ENCODE data around the gene NOLC1. TPM values are rescaled to one million over a fixed set of nuclear protein-coding genes. Genes with fewer than 3 reads are reported as not detected.

Gene NOLC1
- total and polyA plus RNA-seq, 2 of the 4 experiments (the other 2 are of a cell fraction): 43.2 to 55.3 TPM

GRCh38 chr10:102170602-102171001, 18.4 kb downstream of the NOLC1 start:
- DNase-seq (no peak), ATAC-seq (ENCODE audit: low read depth) (no peak)
- H3K23ac ChIP-seq (ENCODE audit: low read depth, low read length): no peak overlapping the region
- no peak overlapping the region for H4K8ac ChIP-seq (ENCODE audit: low read depth in 2 of 2, low read length in 2 of 2)
- H2AK5ac ChIP-seq (ENCODE audit: low read depth, low read length): no peak overlapping the region
- no peaks in the 10 kb centered on the region for H3K9me3 ChIP-seq (ENCODE audit: control insufficient read depth, insufficient read depth, low read length)
- H3K4me1 ChIP-seq (ENCODE audit: control insufficient read depth, insufficient read depth, low read length): no peaks in the 10 kb centered on the region
- H3K9me1 ChIP-seq (ENCODE audit: insufficient read depth, low read length): peaks cover 3% of the 10 kb centered on the region; the same call in 1 of the 2 replicates
- TF ChIP-seq RFX5 (IDR thresholded peaks at IDR 0.05; ENCODE audit: low read depth, low read length): no peak
- TF ChIP-seq CEBPB (IDR thresholded peaks at IDR 0.05; ENCODE audit: low read depth, low read length): no peak
- no peak for TF ChIP-seq SMC3 (IDR thresholded peaks at IDR 0.05; ENCODE audit: low read depth, low read length)
- TF ChIP-seq FOS (IDR thresholded peaks at IDR 0.05; ENCODE audit: low read depth, low read length): no peak
- no peak for TF ChIP-seq MAZ (IDR thresholded peaks at IDR 0.05; ENCODE audit: borderline replicate concordance, low read depth, low read length)
- no peak for TF ChIP-seq USF2 (IDR thresholded peaks at IDR 0.05; ENCODE audit: low read depth, low read length)
- TF ChIP-seq MAFK (IDR thresholded peaks at IDR 0.05; ENCODE audit: low read depth, low read length): no peak
- no peak for TF ChIP-seq CTCF (conservative IDR thresholded peaks at IDR 0.05; ENCODE audit: low read depth, low read length)
- no peak for TF ChIP-seq NFE2L2 (IDR thresholded peaks at IDR 0.05; ENCODE audit: low read depth, low read length)
- TF ChIP-seq ELK1 (IDR thresholded peaks at IDR 0.05; ENCODE audit: borderline replicate concordance, low read depth, low read length): no peak
- TF ChIP-seq CHD1 (IDR thresholded peaks at IDR 0.05; ENCODE audit: low read depth, low read length): no peak
- no peak for TF ChIP-seq RCOR1 (IDR thresholded peaks at IDR 0.05; ENCODE audit: insufficient replicate concordance, low read length)
- CTCF ChIA-PET: interaction anchor here (0.7 to 1.3 kb wide), 2 partner anchors 56 to 656 kb away, joined by 3 to 6 read pairs; partner anchors contain the start of gene ELOVL3
- in situ Hi-C loops (cut with MboI; ENCODE audit: low sequenced_read_pairs): no loop called here
- dilution Hi-C loops (cut with HindIII; ENCODE audit: low sequenced_read_pairs, unreplicated experiment): no loop called here
- no peak overlapping the region for H4K91ac ChIP-seq (ENCODE audit: insufficient read depth, low read depth, low read length)
- H3K36me3 ChIP-seq (ENCODE audit: control insufficient read depth, insufficient read depth, low read length): no peaks in the 10 kb centered on the region
- H3K18ac ChIP-seq (ENCODE audit: low read depth, low read length): no peak overlapping the region
- H3K9ac ChIP-seq (ENCODE audit: low read depth, low read length): no peak overlapping the region
- no peak overlapping the region for H3K27ac ChIP-seq (ENCODE audit: insufficient read depth, low read length)
- H2BK15ac ChIP-seq (ENCODE audit: low read depth, low read length): no peak overlapping the region
- no peak overlapping the region for H2BK5ac ChIP-seq (ENCODE audit: low read depth, low read length, poor library complexity, severe bottlenecking)
- H3K4me3 ChIP-seq (ENCODE audit: insufficient read depth, low read depth, low read length): no peak overlapping the region
- H4K20me1 ChIP-seq (ENCODE audit: insufficient read depth, low read length): no peaks in the 10 kb centered on the region
- no peak overlapping the region for H2AK9ac ChIP-seq (replicated peaks; ENCODE audit: low read depth, low read length, poor library complexity)
- H2BK120ac ChIP-seq (ENCODE audit: low read depth, low read length): no peak overlapping the region
- no TSS peak for BruUV-seq (replicated peaks)
- no peaks in the 10 kb centered on the region; the same call in 1 of the 2 replicates for H3K27me3 ChIP-seq (ENCODE audit: control insufficient read depth, insufficient read depth, low read length)
- no peak overlapping the region for H3K4ac ChIP-seq (ENCODE audit: low read depth, low read length)
- H4K5ac ChIP-seq (ENCODE audit: low read depth, low read length): no peak overlapping the region
- no peak overlapping the region for H3K4me2 ChIP-seq (ENCODE audit: low read depth, low read length)
- intact Hi-C loops (cut with micrococcal nuclease): no loop called here
- POLR2A ChIA-PET (ENCODE audit: unreplicated experiment): no interaction called here
- H3K56ac ChIP-seq (ENCODE audit: extremely low read depth, insufficient read depth, low read length): no peak overlapping the region
- no peaks in the 10 kb centered on the region for H3K79me1 ChIP-seq (ENCODE audit: low read depth in 1 of 2, low read length in 2 of 2)
- H2AFZ ChIP-seq (replicated peaks; ENCODE audit: low read length, poor library complexity): peak overlapping the region; percentile 61
- WGBS, 2 experiments (ENCODE audit: extremely low coverage in 2 of 2, insufficient read length in 1 of 2): no CpG with 5 or more reads among the region's 3 CpGs
- no peak overlapping the region for H3K14ac ChIP-seq (replicated peaks; ENCODE audit: low read depth, low read length)
- no peak overlapping the region for H2BK20ac ChIP-seq (ENCODE audit: low read depth, low read length)

Data from IMR-90 (cell line).